Measurements from ENCODE around the gene CNNM4.

Gene CNNM4

DNA sequence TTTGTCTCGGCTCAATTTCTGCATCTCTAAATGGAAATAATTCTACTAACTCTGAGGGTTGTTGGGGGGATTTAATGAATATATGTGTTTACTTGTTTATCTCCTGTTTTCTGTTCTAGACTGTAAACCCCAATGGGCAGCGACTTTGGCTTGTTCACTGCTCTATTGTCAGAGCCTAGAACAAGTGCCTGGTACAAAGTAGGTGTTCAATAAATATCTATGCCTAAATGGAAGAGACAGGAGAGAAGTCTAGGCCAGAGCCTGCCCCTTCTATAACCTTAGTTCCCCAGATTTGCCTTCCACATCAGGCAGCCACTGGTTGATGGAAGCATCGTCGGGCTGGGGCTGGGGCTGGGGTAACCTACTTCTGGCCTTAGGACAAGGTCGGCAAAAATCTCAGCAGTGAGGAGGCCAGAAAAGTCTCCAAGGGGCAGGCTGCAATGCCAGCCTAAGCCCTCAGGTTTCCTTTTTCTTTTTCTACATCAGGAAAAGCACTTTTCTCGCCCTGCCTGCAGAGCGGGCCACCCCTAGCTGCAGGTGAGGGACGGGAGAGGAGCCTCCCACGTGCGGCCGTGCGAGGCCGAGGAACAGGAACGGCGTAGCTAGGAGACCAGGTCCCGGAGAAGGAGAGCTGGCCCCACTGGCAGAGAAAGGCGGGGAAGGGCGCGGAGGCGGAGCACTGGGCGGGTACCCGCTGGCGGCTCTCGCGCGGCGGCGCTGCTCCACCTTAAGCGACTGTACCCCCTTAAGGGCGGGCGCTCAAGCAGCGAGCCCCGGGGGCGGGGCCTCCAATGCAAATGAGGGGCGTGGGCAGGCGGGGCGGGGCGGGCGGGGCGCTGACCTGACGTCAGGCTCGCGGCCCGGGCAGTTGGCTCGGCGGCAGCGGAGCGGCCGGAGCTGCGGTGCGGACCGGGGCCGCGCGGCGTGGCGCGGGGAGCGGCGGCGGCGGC is at the start of gene CNNM4:
CNNM4 (plus strand) TSS at position 867 of the 950 bp plus-strand sequence. CDS start 98 bp downstream, outside the sequence.
- TF ChIP-seq, protein P1, sequence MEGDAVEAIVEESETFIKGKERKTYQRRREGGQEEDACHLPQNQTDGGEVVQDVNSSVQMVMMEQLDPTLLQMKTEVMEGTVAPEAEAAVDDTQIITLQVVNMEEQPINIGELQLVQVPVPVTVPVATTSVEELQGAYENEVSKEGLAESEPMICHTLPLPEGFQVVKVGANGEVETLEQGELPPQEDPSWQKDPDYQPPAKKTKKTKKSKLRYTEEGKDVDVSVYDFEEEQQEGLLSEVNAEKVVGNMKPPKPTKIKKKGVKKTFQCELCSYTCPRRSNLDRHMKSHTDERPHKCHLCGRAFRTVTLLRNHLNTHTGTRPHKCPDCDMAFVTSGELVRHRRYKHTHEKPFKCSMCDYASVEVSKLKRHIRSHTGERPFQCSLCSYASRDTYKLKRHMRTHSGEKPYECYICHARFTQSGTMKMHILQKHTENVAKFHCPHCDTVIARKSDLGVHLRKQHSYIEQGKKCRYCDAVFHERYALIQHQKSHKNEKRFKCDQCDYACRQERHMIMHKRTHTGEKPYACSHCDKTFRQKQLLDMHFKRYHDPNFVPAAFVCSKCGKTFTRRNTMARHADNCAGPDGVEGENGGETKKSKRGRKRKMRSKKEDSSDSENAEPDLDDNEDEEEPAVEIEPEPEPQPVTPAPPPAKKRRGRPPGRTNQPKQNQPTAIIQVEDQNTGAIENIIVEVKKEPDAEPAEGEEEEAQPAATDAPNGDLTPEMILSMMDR (IDR thresholded peaks at IDR 0.05; ENCODE audit: low read length, missing control alignments) = no peak
- DNase-seq (ENCODE audit: low read depth) = peak; percentile 91

DNA sequence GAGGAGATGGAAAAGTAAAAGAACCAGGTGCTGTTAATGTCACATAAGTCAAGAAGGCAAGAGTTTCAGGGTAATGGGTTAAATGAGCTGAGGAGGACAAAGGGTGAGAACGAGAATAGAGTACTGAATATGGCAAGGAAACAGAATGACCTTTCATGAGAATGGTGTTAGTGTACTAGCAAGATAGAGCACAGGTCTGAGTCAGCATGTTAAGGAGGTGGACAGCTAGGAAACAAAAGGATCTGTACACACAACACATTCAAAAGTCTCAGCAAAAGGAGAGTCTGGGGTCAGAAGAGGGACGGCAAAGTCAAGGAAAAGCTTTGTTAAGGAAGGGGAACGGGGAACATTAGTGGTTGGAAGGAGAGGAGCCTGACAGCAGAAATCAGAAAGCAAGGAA is 49.7 kb upstream of the CNNM4 start:
- TF ChIP-seq, protein P1 (IDR thresholded peaks at IDR 0.05; ENCODE audit: low read length, missing control alignments) = no peak
- no peak overlapping the region for H3K4me3 ChIP-seq (replicated peaks; ENCODE audit: low read depth, low read length)
- no peak for DNase-seq (ENCODE audit: low read depth)

More for the DNA sequence above, at the start of gene CNNM4:
- H3K4me3 ChIP-seq (replicated peaks; ENCODE audit: low read depth, low read length) = peak within 1 kb of the TSS; percentile 70

DNA sequence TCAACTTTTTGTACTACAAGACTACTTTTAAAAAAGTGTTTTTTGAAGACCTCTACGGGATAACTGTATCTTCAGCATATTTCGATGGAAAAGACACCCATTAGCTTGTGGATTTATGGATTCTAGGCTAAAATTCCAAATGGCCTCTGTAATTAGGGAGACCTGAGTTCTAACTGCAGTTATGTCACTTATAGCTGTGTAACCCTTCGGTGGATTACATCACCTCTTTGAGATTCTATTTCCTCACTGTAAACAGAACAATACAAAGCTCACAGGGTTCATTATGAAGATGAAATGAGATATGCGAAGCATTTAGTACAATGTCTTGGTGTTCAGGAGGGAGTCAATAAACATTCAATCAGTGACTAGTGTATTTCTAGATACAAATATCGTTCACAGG is 45.0 kb upstream of the CNNM4 start:
- TF ChIP-seq, protein P1 (IDR thresholded peaks at IDR 0.05; ENCODE audit: low read length, missing control alignments) = no peak
- H3K4me3 ChIP-seq (replicated peaks; ENCODE audit: low read depth, low read length) = no peak overlapping the region
- DNase-seq (ENCODE audit: low read depth) = peak; percentile 30

DNA sequence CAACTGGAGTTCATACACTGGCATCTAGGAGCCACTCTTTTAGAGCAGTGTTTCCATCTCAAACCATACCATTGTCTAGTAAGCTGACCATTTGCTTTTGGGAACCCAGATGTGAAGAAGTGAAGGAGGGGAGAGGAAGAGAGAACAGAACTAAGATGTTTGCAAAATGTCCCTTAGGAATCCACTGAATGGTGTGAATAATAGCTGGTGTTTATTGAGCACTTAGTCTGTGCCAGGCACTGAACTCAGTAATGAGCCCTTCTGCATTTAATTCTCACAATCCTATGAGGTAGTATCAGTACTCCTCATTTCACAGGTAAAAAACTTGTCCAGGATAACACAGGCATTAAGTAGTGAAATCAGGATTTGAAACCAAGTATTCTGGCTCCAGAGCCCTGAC is 44.3 kb upstream of the CNNM4 start:
- no peak overlapping the region for H3K4me3 ChIP-seq (replicated peaks; ENCODE audit: low read depth, low read length)
- TF ChIP-seq, protein P1 (IDR thresholded peaks at IDR 0.05; ENCODE audit: low read length, missing control alignments) = no peak
- no peak for DNase-seq (ENCODE audit: low read depth)

DNA sequence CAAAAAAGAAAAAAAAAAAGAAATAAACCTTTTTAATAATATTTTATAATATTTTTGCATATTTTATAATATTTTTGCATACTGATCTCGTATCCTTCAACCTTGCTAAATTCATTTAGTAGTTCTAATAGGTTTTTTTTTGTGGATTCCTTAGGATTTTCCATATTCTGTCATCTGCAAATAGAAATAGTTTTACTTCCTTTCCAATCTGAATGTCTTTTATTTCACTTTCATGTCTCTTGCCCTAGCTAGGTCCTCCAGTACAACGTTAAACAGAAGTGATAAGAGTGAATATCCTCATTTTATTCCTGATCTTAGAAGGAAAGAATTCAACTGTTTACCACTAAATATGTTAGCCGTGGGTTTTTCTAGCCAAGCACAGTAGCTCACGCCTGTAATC is 34.6 kb upstream of the CNNM4 start:
- no peak for DNase-seq (ENCODE audit: low read depth)
- TF ChIP-seq, protein P1 (IDR thresholded peaks at IDR 0.05; ENCODE audit: low read length, missing control alignments) = no peak
- no peak overlapping the region for H3K4me3 ChIP-seq (replicated peaks; ENCODE audit: low read depth, low read length)

DNA sequence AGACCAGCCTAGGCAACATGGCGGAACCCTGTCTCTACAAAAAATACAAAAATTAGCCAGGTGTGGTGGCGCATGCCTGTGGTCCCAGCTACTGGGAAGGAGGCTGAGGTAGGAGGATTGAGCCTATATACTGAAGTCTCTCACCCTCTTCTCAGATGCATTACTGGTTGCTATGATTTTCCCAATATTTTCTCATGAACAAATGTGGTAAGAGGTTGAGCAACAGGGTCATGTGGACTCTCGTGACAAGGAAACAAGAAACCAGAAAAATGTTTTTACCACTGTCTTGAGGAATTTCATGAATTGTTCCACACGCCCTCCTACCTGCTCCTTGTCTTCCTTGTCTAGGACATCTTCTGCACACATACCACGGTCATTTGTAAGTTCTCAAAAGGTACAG is 33.3 kb upstream of the CNNM4 start:
- no peak overlapping the region for H3K4me3 ChIP-seq (replicated peaks; ENCODE audit: low read depth, low read length)
- DNase-seq (ENCODE audit: low read depth) = peak; percentile 64
- TF ChIP-seq, protein P1 (IDR thresholded peaks at IDR 0.05; ENCODE audit: low read length, missing control alignments) = no peak
